Esophagus squamous epithelium (tissue), 4 donors: Measurements from ENCODE around the gene SLC30A3.

ENCODE experiments used
- POLR2A ChIP-seq, 4 donors: fragments of 450-650 bp; IDR thresholded peaks; one replicate each; pipeline ENCODE4 v1.6.1; 2017; ENCODE audit warnings: antibody characterized with exemption in 4 of 4, mild to moderate bottlenecking in 4 of 4, moderate library complexity in 3 of 4
- TF ChIP-seq, protein P1 (sequence below), 6 experiments: fragments of 450-650 bp in 4 of 6; fragments of 200-600 bp in 2 of 6; sonication (generic) in 2 of 6; IDR thresholded peaks; one replicate each; pipeline ENCODE4 v1.5.1; 2016 to 2019; ENCODE audit warnings: antibody characterized with exemption in 6 of 6, mild to moderate bottlenecking in 4 of 6, moderate library complexity in 4 of 6

- TF ChIP-seq, protein P1, sequence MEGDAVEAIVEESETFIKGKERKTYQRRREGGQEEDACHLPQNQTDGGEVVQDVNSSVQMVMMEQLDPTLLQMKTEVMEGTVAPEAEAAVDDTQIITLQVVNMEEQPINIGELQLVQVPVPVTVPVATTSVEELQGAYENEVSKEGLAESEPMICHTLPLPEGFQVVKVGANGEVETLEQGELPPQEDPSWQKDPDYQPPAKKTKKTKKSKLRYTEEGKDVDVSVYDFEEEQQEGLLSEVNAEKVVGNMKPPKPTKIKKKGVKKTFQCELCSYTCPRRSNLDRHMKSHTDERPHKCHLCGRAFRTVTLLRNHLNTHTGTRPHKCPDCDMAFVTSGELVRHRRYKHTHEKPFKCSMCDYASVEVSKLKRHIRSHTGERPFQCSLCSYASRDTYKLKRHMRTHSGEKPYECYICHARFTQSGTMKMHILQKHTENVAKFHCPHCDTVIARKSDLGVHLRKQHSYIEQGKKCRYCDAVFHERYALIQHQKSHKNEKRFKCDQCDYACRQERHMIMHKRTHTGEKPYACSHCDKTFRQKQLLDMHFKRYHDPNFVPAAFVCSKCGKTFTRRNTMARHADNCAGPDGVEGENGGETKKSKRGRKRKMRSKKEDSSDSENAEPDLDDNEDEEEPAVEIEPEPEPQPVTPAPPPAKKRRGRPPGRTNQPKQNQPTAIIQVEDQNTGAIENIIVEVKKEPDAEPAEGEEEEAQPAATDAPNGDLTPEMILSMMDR (IDR thresholded peaks at IDR 0.05), result no peak
- TF ChIP-seq POLR2A (IDR thresholded peaks at IDR 0.05), result no peak
Measured at GRCh38 chr2:27245116-27245515, 17.7 kb downstream of the SLC30A3 start.
